ENCODE data around the gene BEST2.

Gene BEST2

DNA sequence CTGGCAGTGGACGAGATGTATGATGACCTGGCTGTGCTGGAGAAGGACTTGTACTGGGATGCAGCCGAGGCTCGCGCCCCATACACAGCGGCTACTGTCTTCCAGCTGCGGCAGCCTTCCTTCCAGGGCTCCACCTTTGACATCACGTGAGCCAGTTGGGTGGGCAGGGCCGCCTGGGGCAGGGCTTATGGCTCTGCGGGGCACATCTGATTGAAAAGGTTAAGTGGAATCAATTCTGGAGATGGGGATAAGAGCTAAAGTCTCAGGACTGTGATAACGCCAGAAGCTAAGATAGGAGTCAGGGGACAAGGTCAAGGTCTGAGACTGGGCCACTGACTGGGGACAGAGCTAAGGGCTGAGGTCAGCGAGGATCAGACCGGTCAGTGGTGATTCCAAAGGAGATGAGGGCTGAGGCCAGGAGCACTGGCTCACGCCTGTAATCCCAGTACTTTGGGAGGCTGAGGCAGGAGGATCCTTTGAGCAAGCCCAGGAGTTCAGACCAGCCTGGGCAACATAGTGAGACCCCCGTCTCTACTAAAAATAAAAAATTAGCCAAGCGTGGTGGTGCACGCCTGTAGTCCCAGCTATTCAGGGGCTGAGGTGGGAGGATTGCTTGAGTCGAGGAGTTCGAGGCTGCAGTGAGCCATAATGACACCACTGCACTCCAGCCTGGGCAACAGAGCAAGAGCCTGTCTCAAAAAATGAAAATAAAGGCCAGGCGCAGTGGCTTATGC, 4.7 kb downstream of the BEST2 start:
- no peak overlapping the region for H3K27ac ChIP-seq (ENCODE audit: low read length, poor library complexity, severe bottlenecking)
- no peak overlapping the region for H4K91ac ChIP-seq (ENCODE audit: low read length)
- WGBS = 92% methylated on average over 19 of the region's 19 CpGs
- DNase-seq = no peak
- no peak overlapping the region for H3K14ac ChIP-seq (ENCODE audit: low read length in 2 of 2)
- no peak overlapping the region for H2AK5ac ChIP-seq (ENCODE audit: low read length, severe bottlenecking)
- H3K4me1 ChIP-seq (ENCODE audit: control insufficient read depth, insufficient read depth, low read depth, low read length) = peaks cover 10% of the 10 kb centered on the region
- H3K4me3 ChIP-seq (ENCODE audit: insufficient read depth in 1 of 2, low read depth in 1 of 2, low read length in 2 of 2) = no peak overlapping the region
- no peak overlapping the region for H3K4ac ChIP-seq (ENCODE audit: low read depth in 1 of 2, low read length in 2 of 2)
- no peak overlapping the region for H2BK5ac ChIP-seq (ENCODE audit: low read depth, low read length, poor library complexity, severe bottlenecking)
- no peak overlapping the region for H2BK12ac ChIP-seq (ENCODE audit: low read length in 2 of 2)
- H3K9ac ChIP-seq (ENCODE audit: low read length) = no peak overlapping the region
- H4K8ac ChIP-seq (ENCODE audit: low read length) = no peak overlapping the region
- no peak overlapping the region for H2BK120ac ChIP-seq (ENCODE audit: low read depth, low read length)
- H3K18ac ChIP-seq (ENCODE audit: low read depth in 1 of 2, low read length in 2 of 2) = no peak overlapping the region
- H3K27me3 ChIP-seq (ENCODE audit: control insufficient read depth in 1 of 2, insufficient read depth in 1 of 2, low read length in 2 of 2) = peaks cover 18 to 20% of the 10 kb centered on the region in 2 experiments
- no peak overlapping the region for H2BK15ac ChIP-seq (ENCODE audit: low read depth, poor library complexity, severe bottlenecking)
- no peaks in the 10 kb centered on the region for H3K79me1 ChIP-seq (replicated peaks; ENCODE audit: low read length, poor library complexity, severe bottlenecking)
- H3K9me3 ChIP-seq (ENCODE audit: control insufficient read depth, low read length) = no peaks in the 10 kb centered on the region
- H2AFZ ChIP-seq (ENCODE audit: low read depth, low read length) = no peak overlapping the region
- no peaks in the 10 kb centered on the region for H3K36me3 ChIP-seq (ENCODE audit: control insufficient read depth in 1 of 2, insufficient read depth in 2 of 2, low read depth in 1 of 2, low read length in 2 of 2)
- no peak overlapping the region for H3K4me2 ChIP-seq (ENCODE audit: low read length, poor library complexity, severe bottlenecking)
- H3K23ac ChIP-seq (ENCODE audit: low read length in 2 of 2) = peak overlapping the region in 1 of 2 experiments; percentile 29

- 15% methylated on average over 60 of the region's 60 CpGs for WGBS
- no peak overlapping the region for H3K4ac ChIP-seq (ENCODE audit: low read depth in 1 of 2, low read length in 2 of 2)
- no peak overlapping the region for H2BK5ac ChIP-seq (ENCODE audit: low read depth, low read length, poor library complexity, severe bottlenecking)
- H2BK15ac ChIP-seq (ENCODE audit: low read depth, poor library complexity, severe bottlenecking) = peak overlapping the region; percentile 6
- peak overlapping the region; percentile 90 for H4K8ac ChIP-seq (ENCODE audit: low read length)
- peak overlapping the region in 1 of 2 experiments; percentile 29 for H2BK12ac ChIP-seq (ENCODE audit: low read length in 2 of 2)
- no peak overlapping the region for H2AK5ac ChIP-seq (ENCODE audit: low read length, severe bottlenecking)
- peak overlapping the region; percentile 80 for H3K9ac ChIP-seq (ENCODE audit: low read length)
- H3K4me2 ChIP-seq (ENCODE audit: low read length, poor library complexity, severe bottlenecking) = peak overlapping the region; percentile 22
- peak; percentile 77 for DNase-seq
- H3K27ac ChIP-seq (ENCODE audit: low read length, poor library complexity, severe bottlenecking) = no peak overlapping the region
- peak overlapping the region; percentile 80 for H2AFZ ChIP-seq (ENCODE audit: low read depth, low read length)
- H2BK120ac ChIP-seq (ENCODE audit: low read depth, low read length) = peak overlapping the region; percentile 87
- H3K4me1 ChIP-seq (ENCODE audit: control insufficient read depth, insufficient read depth, low read depth, low read length) = peaks cover 8% of the 10 kb centered on the region
- H3K9me3 ChIP-seq (ENCODE audit: control insufficient read depth, low read length) = no peaks in the 10 kb centered on the region
- peak overlapping the region; percentile 40 to 91 for H3K18ac ChIP-seq (ENCODE audit: low read depth in 1 of 2, low read length in 2 of 2)
- peak overlapping the region; percentile 36 to 72 for H3K4me3 ChIP-seq (ENCODE audit: insufficient read depth in 1 of 2, low read depth in 1 of 2, low read length in 2 of 2)
- peaks cover 6 to 9% of the 10 kb centered on the region in 2 experiments for H3K27me3 ChIP-seq (ENCODE audit: control insufficient read depth in 1 of 2, insufficient read depth in 1 of 2, low read length in 2 of 2)
- H3K36me3 ChIP-seq (ENCODE audit: control insufficient read depth in 1 of 2, insufficient read depth in 2 of 2, low read depth in 1 of 2, low read length in 2 of 2) = peaks cover 5 to 9% of the 10 kb centered on the region in 2 experiments
- peak overlapping the region in 1 of 2 experiments; percentile 50 for H3K23ac ChIP-seq (ENCODE audit: low read length in 2 of 2)
- no peaks in the 10 kb centered on the region for H3K79me1 ChIP-seq (replicated peaks; ENCODE audit: low read length, poor library complexity, severe bottlenecking)
- H3K14ac ChIP-seq (ENCODE audit: low read length in 2 of 2) = no peak overlapping the region
- peak overlapping the region; percentile 56 for H4K91ac ChIP-seq (ENCODE audit: low read length)
Observed at GRCh38 chr19:12757544-12758274, 6.1 kb downstream of the BEST2 start.

DNA sequence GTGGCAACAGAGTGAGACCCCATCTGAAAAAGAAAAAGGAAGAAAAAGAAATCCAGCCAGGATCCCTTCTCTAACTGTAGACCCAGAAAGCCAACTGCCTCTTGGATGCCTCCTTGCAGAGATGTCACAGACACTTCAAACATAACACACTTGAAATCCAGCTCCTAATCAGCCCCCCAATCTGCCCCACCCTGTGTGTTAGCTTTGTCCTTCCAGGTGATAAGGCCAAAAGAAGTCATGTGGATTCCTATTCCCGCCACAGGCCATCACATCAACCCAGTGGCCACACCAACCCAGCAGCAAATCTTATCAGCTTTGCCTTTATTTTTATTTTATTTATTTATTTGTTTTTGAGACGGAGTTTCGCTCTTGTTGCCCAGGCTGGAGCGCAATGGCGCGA, 8.1 kb downstream of the BEST2 start:
- Histone ChIP-seq H2BK5ac (ENCODE audit: low read depth, low read length, poor library complexity, severe bottlenecking) (no peak overlapping the region), H3K79me1 (replicated peaks; ENCODE audit: low read length, poor library complexity, severe bottlenecking) (no peaks in the 10 kb centered on the region), H3K23ac (ENCODE audit: low read length in 2 of 2) (no peak overlapping the region), H3K14ac (ENCODE audit: low read length in 2 of 2) (no peak overlapping the region), H2BK120ac (ENCODE audit: low read depth, low read length) (no peak overlapping the region), H3K18ac (ENCODE audit: low read depth in 1 of 2, low read length in 2 of 2) (no peak overlapping the region), H2AFZ (ENCODE audit: low read depth, low read length) (no peak overlapping the region), H4K8ac (ENCODE audit: low read length) (no peak overlapping the region), H3K36me3 (ENCODE audit: control insufficient read depth in 1 of 2, insufficient read depth in 2 of 2, low read depth in 1 of 2, low read length in 2 of 2) (peaks cover 21 to 27% of the 10 kb centered on the region in 2 experiments), H2AK5ac (ENCODE audit: low read length, severe bottlenecking) (no peak overlapping the region), H3K27ac (ENCODE audit: low read length, poor library complexity, severe bottlenecking) (no peak overlapping the region), H3K4me1 (ENCODE audit: control insufficient read depth, insufficient read depth, low read depth, low read length) (peaks cover 8% of the 10 kb centered on the region), H2BK15ac (ENCODE audit: low read depth, poor library complexity, severe bottlenecking) (no peak overlapping the region), H3K4me2 (ENCODE audit: low read length, poor library complexity, severe bottlenecking) (no peak overlapping the region), H3K4ac (ENCODE audit: low read depth in 1 of 2, low read length in 2 of 2) (no peak overlapping the region), H3K4me3 (ENCODE audit: insufficient read depth in 1 of 2, low read depth in 1 of 2, low read length in 2 of 2) (no peak overlapping the region), H4K91ac (ENCODE audit: low read length) (no peak overlapping the region), H3K27me3 (ENCODE audit: control insufficient read depth in 1 of 2, insufficient read depth in 1 of 2, low read length in 2 of 2) (no peaks in the 10 kb centered on the region), H2BK12ac (ENCODE audit: low read length in 2 of 2) (no peak overlapping the region), H3K9ac (ENCODE audit: low read length) (no peak overlapping the region), H3K9me3 (ENCODE audit: control insufficient read depth, low read length) (no peaks in the 10 kb centered on the region)
- WGBS = no CpG with 5 or more reads among the region's 6 CpGs
- DNase-seq = no peak

GRCh38 chr19:12763100-12763499, 11.5 kb downstream of the BEST2 start:
- no peak overlapping the region for H3K14ac ChIP-seq (ENCODE audit: low read length in 2 of 2)
- H3K4ac ChIP-seq (ENCODE audit: low read depth in 1 of 2, low read length in 2 of 2) = no peak overlapping the region
- H2BK5ac ChIP-seq (ENCODE audit: low read depth, low read length, poor library complexity, severe bottlenecking) = no peak overlapping the region
- H3K27ac ChIP-seq (ENCODE audit: low read length, poor library complexity, severe bottlenecking) = no peak overlapping the region
- no peak overlapping the region for H3K18ac ChIP-seq (ENCODE audit: low read depth in 1 of 2, low read length in 2 of 2)
- no peaks in the 10 kb centered on the region for H3K79me1 ChIP-seq (replicated peaks; ENCODE audit: low read length, poor library complexity, severe bottlenecking)
- H3K4me1 ChIP-seq (ENCODE audit: control insufficient read depth, insufficient read depth, low read depth, low read length) = no peaks in the 10 kb centered on the region
- H3K27me3 ChIP-seq (ENCODE audit: control insufficient read depth in 1 of 2, insufficient read depth in 1 of 2, low read length in 2 of 2) = no peaks in the 10 kb centered on the region
- 93% methylated on average over 5 of the region's 11 CpGs for WGBS
- H2BK15ac ChIP-seq (ENCODE audit: low read depth, poor library complexity, severe bottlenecking) = no peak overlapping the region
- no peak overlapping the region for H3K23ac ChIP-seq (ENCODE audit: low read length in 2 of 2)
- H4K91ac ChIP-seq (ENCODE audit: low read length) = no peak overlapping the region
- no peak overlapping the region for H2AK5ac ChIP-seq (ENCODE audit: low read length, severe bottlenecking)
- H2BK12ac ChIP-seq (ENCODE audit: low read length in 2 of 2) = no peak overlapping the region
- no peak overlapping the region for H3K4me2 ChIP-seq (ENCODE audit: low read length, poor library complexity, severe bottlenecking)
- H2AFZ ChIP-seq (ENCODE audit: low read depth, low read length) = no peak overlapping the region
- no peak for DNase-seq
- H3K36me3 ChIP-seq (ENCODE audit: control insufficient read depth in 1 of 2, insufficient read depth in 2 of 2, low read depth in 1 of 2, low read length in 2 of 2) = peaks cover 33 to 55% of the 10 kb centered on the region in 2 experiments
- H3K4me3 ChIP-seq (ENCODE audit: insufficient read depth in 1 of 2, low read depth in 1 of 2, low read length in 2 of 2) = no peak overlapping the region
- H3K9me3 ChIP-seq (ENCODE audit: control insufficient read depth, low read length) = no peaks in the 10 kb centered on the region
- H3K9ac ChIP-seq (ENCODE audit: low read length) = no peak overlapping the region
- H4K8ac ChIP-seq (ENCODE audit: low read length) = no peak overlapping the region
- no peak overlapping the region for H2BK120ac ChIP-seq (ENCODE audit: low read depth, low read length)

Measured in mesenchymal stem cell (in vitro differentiated cells and primary cell).